GM23248 (cell line): Measurements from ENCODE around the gene FAM229A.

ENCODE experiments used
- EZH2 ChIP-seq: fragments of 200-600 bp; sonication (generic); IDR thresholded peaks from 2 replicates; pipeline ENCODE4 v1.6.1; 2018; ENCODE audit warnings: antibody characterized with exemption, mild to moderate bottlenecking; ENCODE audit not compliant: insufficient read depth, poor library complexity, severe bottlenecking
- EZH2phosphoT487 ChIP-seq: fragments of 200-600 bp; sonication (generic); IDR thresholded peaks from 2 replicates; pipeline ENCODE4 v1.6.1; 2018; ENCODE audit warnings: antibody characterized with exemption, moderate library complexity, mild to moderate bottlenecking, low read depth; ENCODE audit not compliant: insufficient read depth

DNA sequence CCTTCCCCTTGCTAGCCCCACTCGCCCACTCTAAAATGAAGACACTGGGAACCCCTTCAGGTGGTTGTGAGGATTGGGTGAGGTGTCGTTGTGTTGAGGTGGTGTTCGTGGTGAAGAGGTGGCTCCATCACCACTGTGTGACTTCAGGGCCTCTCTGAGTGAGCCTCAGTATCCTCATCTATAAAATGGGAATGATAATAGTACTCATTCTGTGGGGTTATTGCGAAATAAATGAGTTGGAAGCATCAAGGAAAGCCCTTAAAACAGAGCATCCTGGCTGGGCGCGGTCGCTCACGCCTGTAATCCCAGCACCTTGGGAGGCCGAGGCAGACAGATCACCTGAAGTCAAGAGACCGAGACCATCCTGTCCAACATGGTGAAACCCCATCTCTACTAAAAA lies 19.6 kb downstream of the FAM229A start:
- TF ChIP-seq EZH2 (no peak), EZH2phosphoT487 (no peak)
